Stimulated activated CD4-positive, alpha-beta T cell treated with anti-CD3 and anti-CD28 coated beads, Interleukin-15, amount 100 ng/mL, for 1 hour (primary cell): ENCODE measurements around the gene BRF1.

ENCODE experiments used
- DNase-seq, 2 donors: peaks; one replicate each; pipeline ENCODE4 v3.0.0-alpha.2; 2020; ENCODE audit warnings: low read depth in 1 of 2, low spot score in 1 of 2

BRF1 gene

GRCh38 chr14:105240811-105241576, 59.8 kb downstream of the BRF1 start:
- no peak for DNase-seq

- DNase-seq = no peak
These were observed 71.6 kb downstream of the BRF1 start for GRCh38 chr14:105229099-105229655.

GRCh38 chr14:105228562-105228961, 72.2 kb downstream of the BRF1 start:
- no peak for DNase-seq

- no peak for DNase-seq
These were observed 73.5 kb downstream of the BRF1 start for GRCh38 chr14:105227346-105227745.

GRCh38 chr14:105226198-105226597, 74.6 kb downstream of the BRF1 start:
- no peak for DNase-seq

GRCh38 chr14:105224845-105225570, 75.8 kb downstream of the BRF1 start:
- DNase-seq = no peak

GRCh38 chr14:105223770-105224544, 76.8 kb downstream of the BRF1 start:
- DNase-seq = no peak

GRCh38 chr14:105223260-105223659, 77.5 kb downstream of the BRF1 start:
- no peak for DNase-seq

GRCh38 chr14:105221598-105222178, 79.1 kb downstream of the BRF1 start:
- no peak for DNase-seq

GRCh38 chr14:105220699-105221597, 79.9 kb downstream of the BRF1 start:
- DNase-seq = no peak

- DNase-seq = no peak
These were observed 81.0 kb downstream of the BRF1 start for GRCh38 chr14:105219753-105220152.

- no peak for DNase-seq
These were observed 81.7 kb downstream of the BRF1 start for GRCh38 chr14:105219043-105219612.

GRCh38 chr14:105218611-105219010, 82.2 kb downstream of the BRF1 start:
- DNase-seq = no peak

- DNase-seq = no peak
These were observed 83.0 kb downstream of the BRF1 start for GRCh38 chr14:105217774-105218173.

- DNase-seq = no peak
These were observed 84.1 kb downstream of the BRF1 start for GRCh38 chr14:105216490-105217247.

- DNase-seq = no peak
These were observed 85.2 kb downstream of the BRF1 start for GRCh38 chr14:105215602-105216001.

GRCh38 chr14:105214324-105214915, 86.4 kb downstream of the BRF1 start:
- DNase-seq = no peak

GRCh38 chr14:105213361-105213760, 87.4 kb downstream of the BRF1 start:
- DNase-seq = no peak
